Glutamatergic neuron (in vitro differentiated cells): ENCODE measurements around the gene STARD13. TPM values are rescaled to one million over a fixed set of nuclear protein-coding genes. Genes with fewer than 3 reads are reported as not detected.

Experiments
- DNase-seq: peaks from one replicate; pipeline ENCODE4 v3.0.0; 2022
- H3K27ac Mint-ChIP-seq: one replicate; pipeline ENCODE4 v1.8.0; 2020; ENCODE audit warnings: mild to moderate bottlenecking, mixed read lengths, inconsistent platforms; ENCODE audit not compliant: unreplicated experiment
- H3K27me3 Mint-ChIP-seq: one replicate; pipeline ENCODE4 v1.8.0; 2020; ENCODE audit warnings: mild to moderate bottlenecking, moderate library complexity, mixed read lengths, inconsistent platforms; ENCODE audit not compliant: unreplicated experiment
- H3K36me3 Mint-ChIP-seq: one replicate; pipeline ENCODE4 v1.8.0; 2020; ENCODE audit warnings: mild to moderate bottlenecking, mixed read lengths, inconsistent platforms; ENCODE audit not compliant: unreplicated experiment
- H3K4me1 Mint-ChIP-seq: one replicate; pipeline ENCODE4 v1.8.0; 2020; ENCODE audit warnings: mild to moderate bottlenecking, low read depth, mixed read lengths, inconsistent platforms; ENCODE audit not compliant: unreplicated experiment
- H3K4me3 Mint-ChIP-seq: one replicate; pipeline ENCODE4 v1.8.0; 2020; ENCODE audit warnings: mild to moderate bottlenecking, mixed read lengths, inconsistent platforms; ENCODE audit not compliant: unreplicated experiment
- H3K9me3 Mint-ChIP-seq: one replicate; pipeline ENCODE4 v1.8.0; 2020; ENCODE audit warnings: mild to moderate bottlenecking, moderate library complexity, mixed read lengths, inconsistent platforms; ENCODE audit not compliant: unreplicated experiment
- total RNA-seq: library from RNA; stranded (reverse); fragmentation: NEBNext Ultra II Directional; extraction: Animal tissue kit (Norgen Biotek cat#: 25700); gene quantifications from one replicate; pipeline ENCODE4 v1.2.1, GENCODE V29; 2021; ENCODE audit not compliant: unreplicated experiment
- TF ChIP-seq, protein P1 (sequence below): fragments of 200-600 bp; sonication (generic); IDR thresholded peaks from one replicate; pipeline ENCODE4 v1.5.0; 2021; ENCODE audit not compliant: partially characterized antibody, unreplicated experiment

The STARD13 gene
- total RNA-seq, 1 donor from 2014 or later = 36.4 TPM

- Mint-ChIP-seq H3K36me3 (no peaks in the 10 kb centered on the region), H3K27me3 (no peaks in the 10 kb centered on the region)
These were observed 71.8 kb downstream of the STARD13 start for GRCh38 chr13:33213797-33214196.

DNA sequence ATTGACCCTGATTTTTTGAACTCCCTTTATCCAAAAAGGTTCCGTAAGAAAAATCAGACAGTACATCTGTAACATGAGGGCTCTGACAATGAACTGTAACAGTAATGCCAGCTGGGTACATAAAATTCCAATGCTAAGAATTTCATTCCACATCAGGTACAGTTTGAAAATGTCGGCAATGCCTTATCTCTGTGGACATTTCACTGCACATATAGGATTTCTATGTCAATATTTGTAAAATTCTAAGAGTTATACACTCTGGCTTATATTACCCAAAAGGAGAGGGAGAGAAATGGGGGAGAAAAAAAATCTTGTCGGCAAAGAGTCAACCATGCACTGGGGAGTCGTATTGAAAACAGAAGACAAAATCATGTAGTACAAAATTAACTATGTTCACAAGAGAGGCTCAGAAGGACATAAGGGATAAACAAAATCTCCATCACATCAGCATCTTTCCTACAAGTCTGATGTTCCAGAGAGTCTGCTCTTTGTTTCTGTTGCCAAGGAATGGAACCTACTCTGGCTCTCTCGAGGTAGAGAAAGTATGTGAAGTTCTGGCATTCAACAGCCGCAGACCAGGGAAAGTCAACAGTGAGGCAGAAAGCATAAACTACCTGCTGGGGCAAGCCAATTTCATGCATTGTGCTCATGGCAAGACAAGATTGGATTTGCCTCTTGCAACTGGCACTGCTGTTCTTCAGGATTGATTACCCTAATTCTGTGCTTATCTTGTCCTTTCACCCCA lies 72.4 kb downstream of the STARD13 start:
- Mint-ChIP-seq H3K27ac (peak overlapping the region; percentile 10), H3K4me3 (no peak overlapping the region), H3K27me3 (no peaks in the 10 kb centered on the region), H3K36me3 (no peaks in the 10 kb centered on the region), H3K4me1 (peaks cover 35% of the 10 kb centered on the region), H3K9me3 (peaks cover 4% of the 10 kb centered on the region)
- TF ChIP-seq, protein P1, sequence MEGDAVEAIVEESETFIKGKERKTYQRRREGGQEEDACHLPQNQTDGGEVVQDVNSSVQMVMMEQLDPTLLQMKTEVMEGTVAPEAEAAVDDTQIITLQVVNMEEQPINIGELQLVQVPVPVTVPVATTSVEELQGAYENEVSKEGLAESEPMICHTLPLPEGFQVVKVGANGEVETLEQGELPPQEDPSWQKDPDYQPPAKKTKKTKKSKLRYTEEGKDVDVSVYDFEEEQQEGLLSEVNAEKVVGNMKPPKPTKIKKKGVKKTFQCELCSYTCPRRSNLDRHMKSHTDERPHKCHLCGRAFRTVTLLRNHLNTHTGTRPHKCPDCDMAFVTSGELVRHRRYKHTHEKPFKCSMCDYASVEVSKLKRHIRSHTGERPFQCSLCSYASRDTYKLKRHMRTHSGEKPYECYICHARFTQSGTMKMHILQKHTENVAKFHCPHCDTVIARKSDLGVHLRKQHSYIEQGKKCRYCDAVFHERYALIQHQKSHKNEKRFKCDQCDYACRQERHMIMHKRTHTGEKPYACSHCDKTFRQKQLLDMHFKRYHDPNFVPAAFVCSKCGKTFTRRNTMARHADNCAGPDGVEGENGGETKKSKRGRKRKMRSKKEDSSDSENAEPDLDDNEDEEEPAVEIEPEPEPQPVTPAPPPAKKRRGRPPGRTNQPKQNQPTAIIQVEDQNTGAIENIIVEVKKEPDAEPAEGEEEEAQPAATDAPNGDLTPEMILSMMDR = no peak
- no peak for DNase-seq

More at GRCh38 chr13:33213797-33214196, 71.8 kb downstream of the STARD13 start:
- Mint-ChIP-seq H3K9me3 (no peaks in the 10 kb centered on the region), H3K4me3 (no peak overlapping the region), H3K27ac (peak overlapping the region; percentile 10), H3K4me1 (peaks cover 30% of the 10 kb centered on the region)
- no peak for DNase-seq
- TF ChIP-seq, protein P1 = no peak

DNA sequence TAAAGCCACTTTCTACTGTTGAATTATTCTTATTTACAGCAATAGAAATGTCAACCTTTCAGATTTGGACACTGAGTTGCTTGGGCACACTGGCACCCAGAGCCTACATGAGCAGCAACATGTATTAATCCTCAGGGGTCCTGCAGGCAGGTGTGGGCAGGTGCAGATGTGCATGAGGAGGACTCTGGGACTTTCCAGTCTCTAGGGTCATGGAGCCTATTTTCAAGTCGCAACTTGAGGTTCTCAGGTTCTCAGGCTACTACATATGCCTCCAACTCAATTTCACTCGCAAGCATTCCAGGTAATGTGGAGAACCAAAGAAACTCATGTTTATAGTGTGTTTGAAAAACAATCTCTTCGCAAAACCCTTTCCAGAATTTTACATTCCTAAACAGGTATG lies 73.2 kb downstream of the STARD13 start:
- Mint-ChIP-seq H3K27ac (no peak overlapping the region), H3K27me3 (no peaks in the 10 kb centered on the region), H3K4me3 (no peak overlapping the region), H3K9me3 (peaks cover 7% of the 10 kb centered on the region), H3K36me3 (no peaks in the 10 kb centered on the region), H3K4me1 (peaks cover 42% of the 10 kb centered on the region)
- TF ChIP-seq, protein P1 = no peak
- DNase-seq = no peak

DNA sequence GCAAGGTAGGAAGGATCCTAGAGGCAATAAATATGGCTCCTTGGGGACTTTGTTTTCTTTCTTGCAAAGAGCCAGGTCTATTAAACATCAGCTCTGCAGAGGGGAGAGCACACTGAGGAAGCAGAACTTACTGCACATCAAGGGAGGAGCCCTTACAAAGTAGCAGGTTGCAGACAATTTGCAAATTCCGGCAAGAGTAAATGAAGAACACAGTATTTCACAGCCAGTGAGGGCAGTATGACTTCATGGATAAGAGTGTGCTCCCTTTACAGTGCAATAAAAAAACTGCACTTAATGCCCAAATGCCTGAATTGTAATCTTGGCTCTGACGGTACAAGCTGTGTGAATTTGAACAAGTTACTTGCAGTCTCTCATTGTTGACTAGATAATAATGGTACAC lies 75.5 kb downstream of the STARD13 start:
- no peaks in the 10 kb centered on the region for H3K36me3 Mint-ChIP-seq
- TF ChIP-seq, protein P1 = no peak
- H3K4me1 Mint-ChIP-seq = peaks cover 55% of the 10 kb centered on the region
- H3K9me3 Mint-ChIP-seq = peaks cover 11% of the 10 kb centered on the region
- DNase-seq = no peak
- no peak overlapping the region for H3K27ac Mint-ChIP-seq
- H3K4me3 Mint-ChIP-seq = no peak overlapping the region
- H3K27me3 Mint-ChIP-seq = peaks cover 3% of the 10 kb centered on the region

GRCh38 chr13:33208290-33209220 lies 77.0 kb downstream of the STARD13 start:
- Mint-ChIP-seq H3K4me1 (peaks cover 55% of the 10 kb centered on the region), H3K27ac (peak overlapping the region; percentile 88), H3K36me3 (no peaks in the 10 kb centered on the region), H3K9me3 (peaks cover 14% of the 10 kb centered on the region), H3K4me3 (peak overlapping the region; percentile 45), H3K27me3 (peaks cover 7% of the 10 kb centered on the region)
- DNase-seq = no peak
- TF ChIP-seq, protein P1 = no peak
